Activated CD4-positive, CD25-positive, alpha-beta regulatory T cell treated with anti-CD3 and anti-CD28 coated beads, Interleukin-2, amount 50 U/mL, for 24 hours (primary cell): ENCODE results near the gene PLEKHA7.

Source experiments
- ATAC-seq, 2 donors: fragments of 150-1000 bp; cut with Tn5 transposase; one replicate each; pipeline ENCODE4 v1.10.0; 2021; ENCODE audit warnings: mild to moderate bottlenecking in 1 of 2, moderate library complexity in 1 of 2

Gene PLEKHA7

DNA sequence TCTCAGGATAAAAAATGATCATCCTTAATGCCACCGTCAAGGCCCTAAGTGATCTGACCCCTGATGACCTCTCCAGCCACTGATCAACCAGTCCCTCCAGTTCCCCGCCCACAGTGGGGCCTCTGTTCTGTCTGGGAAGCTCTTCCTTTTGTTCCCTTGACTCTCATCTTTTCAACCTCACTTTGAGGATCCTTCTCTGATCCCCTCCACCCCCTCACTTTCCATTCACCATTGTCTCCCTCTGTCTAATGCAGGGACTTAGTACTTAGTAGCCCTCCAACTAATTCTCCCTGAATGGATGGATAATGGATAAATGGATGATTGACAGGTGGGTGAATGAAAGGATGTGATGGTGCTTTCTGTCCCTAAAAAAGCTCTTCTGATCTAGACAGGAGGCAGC, 230.1 kb downstream of the PLEKHA7 start:
- no peak for ATAC-seq

DNA sequence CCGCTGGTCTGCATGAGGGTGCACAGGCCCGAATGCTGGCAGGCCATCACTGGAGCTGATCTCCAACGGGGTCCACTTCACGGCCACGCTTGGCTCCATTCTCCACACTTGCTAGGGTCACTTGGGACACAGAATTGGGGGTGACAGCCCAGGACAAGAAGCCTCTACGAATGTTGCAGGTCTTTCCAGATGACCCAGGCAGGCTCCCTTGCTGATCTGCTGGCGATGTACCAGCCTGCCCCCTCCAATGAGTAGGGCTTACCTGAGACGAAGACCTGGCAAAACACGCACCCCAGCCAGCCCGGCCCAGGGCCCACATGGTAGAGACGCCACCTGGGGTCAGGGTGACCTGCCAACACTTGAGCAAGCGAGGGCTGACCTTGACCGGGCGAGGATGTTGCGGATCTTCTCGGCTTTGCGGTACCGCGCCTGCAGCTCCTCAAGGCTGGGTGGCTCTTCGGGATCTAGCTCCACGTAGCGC, 230.9 kb downstream of the PLEKHA7 start:
- ATAC-seq = no peak

DNA sequence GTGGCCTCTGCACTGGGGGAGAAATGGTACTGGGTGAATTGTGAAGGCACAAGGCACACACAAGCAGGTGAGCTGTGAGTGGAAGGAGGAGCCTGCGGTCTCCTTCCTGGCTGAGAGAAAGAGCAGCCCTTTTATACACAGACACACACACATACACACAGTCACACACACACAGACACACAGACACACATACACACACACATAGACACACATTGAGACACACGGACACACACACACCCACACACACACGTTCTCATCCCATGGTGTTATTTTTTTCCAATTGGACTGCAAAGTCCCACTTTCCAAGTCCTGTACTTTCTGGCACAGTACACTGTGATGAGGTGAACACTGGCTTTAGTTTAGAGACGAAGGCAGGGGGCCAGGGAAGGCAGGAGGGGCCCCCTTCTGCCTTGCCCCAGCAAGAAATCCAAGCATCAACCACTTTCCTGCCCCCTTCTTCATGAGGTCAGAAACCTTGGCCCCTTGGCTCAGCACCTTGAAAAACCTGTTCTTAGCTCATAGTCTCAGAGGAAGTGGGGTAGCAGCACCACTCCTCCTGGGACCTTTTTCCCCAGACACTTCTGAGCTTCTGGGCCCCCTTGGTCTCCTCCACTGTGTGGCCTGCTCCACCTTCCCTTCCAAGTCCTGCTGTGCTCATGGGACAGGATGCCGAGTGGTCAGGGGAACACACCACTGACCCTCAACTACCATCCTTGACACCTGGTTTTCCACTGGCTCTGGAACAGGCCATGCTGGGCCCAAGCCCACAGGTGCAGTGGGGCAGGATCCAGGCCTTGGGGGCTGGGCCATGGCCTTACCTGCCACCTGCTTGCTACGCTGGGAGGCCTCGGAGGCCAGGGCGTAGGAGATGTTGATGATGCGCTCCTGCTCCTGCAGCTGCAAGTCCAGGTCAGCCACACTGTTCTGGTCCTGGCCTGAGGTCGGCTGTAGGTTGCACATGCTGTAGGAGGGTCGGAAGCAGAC, 232.0 kb downstream of the PLEKHA7 start:
- no peak for ATAC-seq

DNA sequence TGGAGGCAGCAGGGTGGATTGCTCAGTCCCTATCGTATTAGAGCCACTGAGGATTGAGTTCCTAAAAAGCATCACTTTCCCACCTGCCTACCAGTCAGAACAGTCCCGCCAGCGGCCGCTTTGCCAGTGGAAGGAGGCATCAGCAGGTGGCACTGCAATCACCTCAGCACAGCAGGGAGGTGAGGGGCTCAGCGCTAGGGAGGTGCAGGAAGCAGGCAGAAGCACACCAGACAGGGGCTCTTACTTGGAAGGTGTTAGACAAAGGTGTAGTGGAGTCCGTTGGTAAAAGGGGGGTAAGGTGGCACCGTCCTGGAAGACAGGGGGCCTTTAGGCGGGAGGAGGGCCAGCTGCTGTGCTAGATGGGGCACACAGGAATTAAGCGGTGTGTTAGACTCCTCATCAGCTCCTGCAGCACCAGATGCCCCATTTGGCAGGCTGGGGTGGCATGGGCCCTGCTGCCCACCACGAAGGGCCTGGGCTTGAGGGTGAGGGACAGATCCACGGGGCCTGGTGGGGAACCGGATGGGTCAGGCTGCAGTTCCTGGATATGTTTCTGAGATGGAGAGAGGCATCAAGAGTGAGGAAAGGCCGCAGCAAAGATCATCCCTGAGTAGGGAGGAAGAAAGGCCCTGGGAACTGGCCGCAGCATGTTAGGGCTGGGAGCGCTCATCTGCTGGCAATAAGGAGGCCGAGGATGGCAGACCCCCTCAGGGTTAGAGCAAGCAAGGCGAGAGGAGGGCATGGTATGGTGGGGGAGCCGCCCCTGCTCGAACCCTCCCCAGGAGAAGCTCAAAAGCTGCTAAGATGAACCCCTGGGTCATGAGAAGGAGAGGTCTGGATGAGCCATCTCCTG, 233.3 kb downstream of the PLEKHA7 start:
- no peak for ATAC-seq

DNA sequence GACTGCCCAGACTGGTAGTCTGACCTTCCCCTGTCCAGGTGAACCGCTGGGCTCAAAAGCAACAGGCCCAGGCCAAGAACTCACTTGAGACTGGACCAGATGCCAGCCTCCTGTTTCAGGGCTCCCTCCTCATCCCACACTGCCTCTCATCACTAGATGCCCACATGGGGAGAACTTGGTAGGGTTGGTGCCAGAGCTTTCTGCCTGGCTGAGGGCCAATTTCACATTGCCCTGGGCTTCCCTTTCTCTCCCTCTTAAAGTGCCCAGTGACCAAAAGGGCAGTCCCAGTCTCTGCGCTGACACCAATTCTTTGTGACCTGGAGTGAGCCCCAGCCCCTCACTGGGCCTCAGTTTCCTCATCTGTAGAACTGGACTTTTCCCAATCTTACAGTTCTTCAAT, 234.1 kb downstream of the PLEKHA7 start:
- ATAC-seq = no peak

DNA sequence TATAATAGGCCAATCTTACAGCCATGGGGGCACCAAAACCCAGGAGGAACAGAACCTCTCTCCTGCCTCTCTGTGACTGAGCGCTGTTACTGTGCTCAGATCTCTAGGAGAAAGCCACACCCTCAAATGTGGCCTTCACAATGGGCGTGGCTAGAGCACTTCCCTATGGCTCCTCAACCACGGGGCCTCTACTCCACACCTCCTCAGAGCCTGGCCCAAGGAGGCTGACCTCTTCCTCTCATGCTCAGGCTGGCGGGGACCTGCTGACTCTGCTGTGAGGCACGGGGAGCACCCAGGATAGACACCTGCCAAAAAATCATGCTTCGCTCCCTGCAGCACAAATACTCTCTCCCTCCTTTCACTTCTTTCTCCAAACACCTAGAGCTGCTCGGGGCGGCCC, 234.8 kb downstream of the PLEKHA7 start:
- no peak for ATAC-seq

DNA sequence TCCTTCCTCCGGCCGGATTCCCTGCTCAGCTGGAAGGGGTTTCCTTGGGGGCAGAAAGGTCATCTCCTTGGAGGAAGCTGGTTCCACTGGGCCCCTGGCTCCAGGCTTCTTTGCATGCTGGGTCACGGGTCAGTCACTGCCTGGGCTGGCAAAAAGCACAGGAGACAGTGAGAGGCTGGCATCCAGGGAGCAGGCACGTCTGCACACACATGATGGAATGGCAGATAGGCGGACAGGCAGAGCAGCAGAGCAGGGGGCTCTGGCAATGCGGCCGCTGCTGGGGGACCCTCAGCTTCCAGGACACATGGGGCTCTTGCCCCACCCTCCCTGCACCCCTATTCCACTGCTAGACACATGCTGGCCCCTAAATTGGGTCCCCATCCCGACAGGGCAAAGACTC, 235.3 kb downstream of the PLEKHA7 start:
- ATAC-seq = no peak

DNA sequence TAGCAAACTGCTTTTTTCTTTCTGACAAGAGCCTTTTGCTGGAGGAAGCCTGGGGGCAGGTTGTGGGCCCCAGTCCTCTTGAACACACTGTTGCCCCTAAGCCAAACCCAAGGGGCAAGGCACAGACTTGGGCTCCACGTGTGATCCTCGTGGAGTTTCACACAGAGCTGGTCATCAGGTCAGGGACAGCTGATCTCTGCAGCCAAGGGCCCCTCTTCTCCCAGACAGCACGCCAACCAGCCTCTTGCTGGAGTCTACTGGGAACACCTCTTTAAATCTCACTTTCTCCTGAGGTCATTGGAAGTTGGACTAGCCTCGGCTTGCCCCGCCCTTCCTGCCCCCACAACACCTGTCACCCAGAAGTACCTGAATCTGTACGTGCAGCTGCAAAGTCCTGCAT, 235.9 kb downstream of the PLEKHA7 start:
- no peak for ATAC-seq

DNA sequence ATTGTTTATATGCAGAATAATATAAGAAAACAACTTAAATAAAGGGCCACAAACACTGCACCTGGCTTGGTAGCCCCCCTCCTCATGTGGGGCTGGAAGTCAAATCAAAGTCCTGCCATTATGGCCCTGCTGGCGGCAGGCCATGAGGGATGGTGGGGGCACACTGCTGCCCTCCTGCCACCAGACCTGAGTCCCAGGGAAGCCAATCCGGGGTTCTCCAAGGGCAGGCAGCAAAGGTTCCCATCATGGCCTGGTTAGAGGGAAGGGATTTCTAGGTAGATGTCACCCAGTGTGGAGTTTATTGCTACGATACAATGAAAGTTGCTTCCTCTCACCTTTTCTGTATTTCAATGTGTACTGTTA, 236.6 kb downstream of the PLEKHA7 start:
- ATAC-seq = no peak

DNA sequence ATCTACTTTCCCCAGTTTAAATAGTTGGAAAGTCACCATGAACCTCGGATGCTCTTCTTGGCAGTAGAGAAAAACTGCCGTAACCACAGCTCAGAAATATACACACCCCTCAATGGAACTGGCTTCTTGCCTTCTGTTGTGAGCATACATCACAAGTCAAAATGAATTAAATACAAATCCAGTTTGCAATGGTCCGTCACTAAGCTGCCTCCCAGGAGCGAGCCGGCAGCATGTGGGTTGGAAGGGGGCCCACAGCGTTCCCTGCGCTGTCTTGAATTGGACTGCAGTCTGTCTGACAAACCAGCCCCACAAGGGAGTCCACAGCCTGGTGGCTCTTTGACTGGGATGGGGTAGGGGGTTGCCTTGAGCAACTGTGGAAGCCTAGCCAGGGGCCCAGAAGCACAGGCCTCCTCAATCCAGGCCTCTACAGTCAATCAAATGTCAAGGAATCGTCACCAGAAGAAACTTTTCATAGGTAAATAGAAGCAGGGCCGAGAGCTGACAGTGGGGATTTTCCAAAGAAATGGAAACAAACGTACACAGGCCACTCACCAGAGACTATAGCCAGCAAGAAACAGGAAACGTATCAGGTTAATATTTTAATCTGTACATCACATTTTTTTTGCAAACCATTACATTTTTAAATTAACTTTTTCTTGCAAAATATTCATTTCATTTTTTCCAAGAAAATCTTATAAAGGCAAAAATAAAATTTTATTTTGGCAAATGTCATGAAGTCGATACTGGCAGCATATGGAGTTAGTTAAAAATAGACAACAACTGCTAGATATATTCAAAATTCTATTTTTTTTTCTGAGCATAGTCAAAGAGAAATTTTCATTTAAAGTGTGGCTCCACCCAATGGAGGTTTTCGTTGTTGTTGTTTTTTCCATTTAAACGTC, 237.3 kb downstream of the PLEKHA7 start:
- no peak for ATAC-seq

DNA sequence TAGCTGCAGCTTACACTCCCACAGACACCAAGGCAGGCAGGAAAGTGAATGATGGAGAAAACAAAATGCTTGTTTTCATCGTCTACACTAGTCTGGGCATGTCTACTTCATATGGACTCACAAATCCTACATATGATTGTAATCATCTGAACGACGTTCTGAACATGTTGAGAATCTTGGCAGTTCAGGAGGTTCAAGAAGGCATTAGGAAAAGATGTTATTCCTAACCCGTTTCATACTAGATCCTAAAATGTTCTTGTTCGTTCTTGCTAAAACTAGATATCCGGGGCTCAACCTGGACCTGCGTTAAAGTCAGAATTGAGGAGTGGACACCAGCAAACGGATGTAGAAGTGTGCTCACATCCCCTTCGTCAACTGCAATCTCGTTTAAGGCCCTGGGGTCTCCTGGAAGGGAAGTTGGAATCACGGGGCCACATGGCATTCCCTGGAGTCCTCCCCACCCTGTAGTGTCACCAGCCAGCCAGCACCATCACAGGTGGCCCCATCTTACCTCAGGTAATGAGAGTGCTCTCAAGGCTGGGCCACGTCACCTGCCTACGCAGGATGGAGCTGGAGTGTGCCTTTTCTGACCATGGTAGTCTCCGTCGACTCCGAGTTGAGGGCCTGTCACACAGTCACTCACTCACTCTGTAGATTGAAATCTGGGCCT, 238.5 kb downstream of the PLEKHA7 start:
- no peak for ATAC-seq

DNA sequence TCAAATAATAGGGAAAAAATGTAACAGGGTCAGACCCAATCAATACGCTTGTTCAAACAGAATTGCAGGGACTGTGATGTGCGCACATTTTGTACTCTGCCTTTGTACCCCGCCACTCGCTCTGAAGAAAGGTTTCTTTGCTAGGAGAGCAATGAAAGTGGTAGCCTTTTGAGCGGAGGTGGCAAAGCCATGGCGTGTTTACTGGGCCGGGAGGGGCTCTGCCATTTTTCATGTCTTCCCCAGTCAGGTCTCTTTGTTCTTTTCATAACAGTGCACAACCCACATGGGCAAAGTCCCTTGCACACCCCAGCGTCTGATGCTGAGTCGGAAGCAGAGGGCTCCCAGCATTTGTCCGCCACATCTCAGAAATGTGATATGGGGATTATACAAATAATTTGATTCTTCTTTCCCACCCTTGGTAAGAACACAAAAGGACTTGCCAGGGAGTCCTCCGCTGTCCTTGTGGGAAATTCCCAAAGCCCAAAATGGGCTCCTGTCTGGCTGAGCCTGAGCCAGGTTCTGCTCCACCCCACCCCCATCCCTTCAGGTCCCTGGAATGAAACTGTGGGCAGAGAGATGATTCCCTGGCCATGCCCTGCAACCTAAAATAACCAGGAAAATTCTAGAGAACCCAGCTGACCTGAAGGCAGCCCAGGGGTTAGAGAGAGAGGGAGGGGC, 239.1 kb downstream of the PLEKHA7 start:
- no peak for ATAC-seq

DNA sequence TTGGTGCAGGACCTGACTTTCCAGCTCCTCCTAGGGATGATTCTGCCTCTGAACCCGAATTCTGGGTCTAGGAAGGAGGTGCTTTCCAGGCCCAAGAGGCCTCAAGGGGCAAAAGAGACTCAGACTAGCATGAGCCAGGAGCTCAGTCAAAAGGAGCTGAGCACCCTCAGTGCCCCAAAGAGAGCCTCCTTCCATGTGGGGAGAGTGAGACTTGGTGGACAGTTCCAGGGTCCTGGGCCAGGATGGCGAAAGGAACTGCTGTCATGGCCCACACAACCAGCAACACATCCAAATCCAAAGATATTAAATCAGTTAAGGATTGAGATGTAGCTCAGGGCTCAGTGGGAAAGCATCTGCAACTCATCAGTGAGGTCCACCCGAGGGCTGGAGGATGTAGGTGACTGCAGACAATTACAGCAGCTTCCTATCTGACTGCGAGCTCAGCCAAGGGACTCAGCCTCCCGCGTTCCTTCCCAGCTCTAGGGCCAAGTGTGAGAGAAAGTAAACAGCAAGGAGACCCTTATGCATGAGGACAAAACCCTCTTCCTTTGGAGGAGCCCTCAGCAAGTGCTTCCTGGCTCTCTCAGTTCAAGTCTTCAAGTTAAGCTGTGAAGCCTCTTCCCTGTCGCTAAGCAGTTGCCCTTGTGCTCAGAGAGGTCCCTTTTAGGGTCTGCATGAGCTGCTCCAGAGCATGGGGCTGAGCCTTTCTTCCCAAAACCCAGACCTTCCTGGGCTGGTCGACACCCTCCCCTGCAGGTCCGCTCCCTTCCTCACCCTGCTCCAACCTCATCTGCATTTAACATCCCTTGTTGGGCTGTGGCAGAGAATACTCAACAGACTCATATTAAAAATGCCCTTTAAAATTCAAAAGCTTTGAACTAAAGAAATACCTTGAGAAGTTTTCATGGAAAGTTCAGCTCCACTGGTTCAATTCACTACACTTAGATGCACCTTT, 240.0 kb downstream of the PLEKHA7 start:
- ATAC-seq = no peak

DNA sequence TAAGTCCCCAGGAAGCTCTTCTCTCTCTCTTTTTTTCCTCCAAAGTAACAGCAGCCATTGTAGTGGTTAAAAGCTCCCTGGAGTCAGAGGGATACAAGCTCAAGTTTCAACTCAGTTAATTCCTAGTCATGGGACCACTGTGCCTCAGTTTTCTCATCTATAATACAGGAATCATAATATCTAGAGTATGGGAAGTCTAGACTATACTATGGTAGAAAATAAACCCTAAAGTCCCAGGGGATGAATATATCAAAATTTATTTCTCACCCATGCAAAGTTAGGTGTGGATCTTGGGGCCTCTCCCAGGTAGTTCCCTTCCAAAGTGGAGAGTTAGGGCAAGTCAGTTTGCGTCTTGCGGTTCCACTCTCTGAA, 242.1 kb downstream of the PLEKHA7 start:
- ATAC-seq = no peak

DNA sequence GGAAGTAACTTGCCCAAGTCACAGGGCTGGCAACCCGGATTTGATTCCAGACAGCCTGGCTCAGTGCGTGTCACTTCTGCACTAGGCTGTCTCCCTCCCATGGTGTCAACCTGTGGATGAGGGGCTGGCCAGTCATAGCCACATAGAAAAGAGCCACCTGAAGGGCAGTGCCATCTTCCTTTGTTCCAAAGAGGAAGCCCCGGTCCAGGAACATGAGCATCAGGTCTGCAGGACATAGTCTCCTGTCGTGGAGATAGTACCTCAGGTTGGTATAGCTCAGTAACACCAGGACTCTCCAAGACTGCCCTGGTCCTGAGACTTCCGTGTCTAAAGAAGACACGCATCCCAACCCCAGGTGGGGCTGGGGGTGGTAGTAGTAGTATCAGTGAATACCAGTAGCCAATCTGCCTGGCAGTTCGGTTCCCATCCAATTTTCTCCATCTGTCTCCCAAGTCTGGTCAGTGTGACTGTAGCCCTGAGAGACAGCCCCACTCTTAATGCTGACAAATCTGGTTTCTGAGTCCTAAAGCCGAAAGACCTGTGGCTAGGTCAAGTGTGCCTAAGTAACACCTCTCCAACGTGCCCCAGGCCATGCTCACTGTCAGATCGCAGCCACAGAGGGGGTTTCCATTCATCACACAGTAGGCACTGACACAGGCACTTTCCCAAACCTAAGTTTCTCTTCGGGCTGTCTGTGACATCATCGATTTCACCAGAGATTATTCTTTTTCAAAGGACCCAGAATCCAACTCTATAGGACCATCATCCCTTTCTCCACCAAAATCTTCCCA, 242.7 kb downstream of the PLEKHA7 start:
- no peak for ATAC-seq

DNA sequence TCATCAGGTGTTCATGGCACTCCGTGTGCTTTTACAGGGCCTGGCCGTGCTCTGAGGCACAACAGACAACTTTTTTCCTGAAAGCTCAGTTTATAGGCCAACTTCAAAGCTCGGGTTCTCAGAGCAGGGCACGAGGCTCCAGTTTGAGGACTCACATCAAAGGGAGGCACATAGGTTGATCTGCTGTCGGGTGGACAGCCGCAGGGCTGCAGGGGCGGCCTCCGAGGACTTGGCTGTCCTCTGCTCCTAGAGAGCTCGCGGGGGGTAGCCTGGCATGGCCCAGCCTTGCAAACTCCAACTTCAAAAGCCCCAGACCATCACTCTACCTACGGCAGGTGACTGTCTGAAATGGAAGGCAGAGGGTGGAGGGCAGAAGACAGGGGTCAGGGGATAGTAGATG, 244.2 kb downstream of the PLEKHA7 start:
- ATAC-seq = no peak

DNA sequence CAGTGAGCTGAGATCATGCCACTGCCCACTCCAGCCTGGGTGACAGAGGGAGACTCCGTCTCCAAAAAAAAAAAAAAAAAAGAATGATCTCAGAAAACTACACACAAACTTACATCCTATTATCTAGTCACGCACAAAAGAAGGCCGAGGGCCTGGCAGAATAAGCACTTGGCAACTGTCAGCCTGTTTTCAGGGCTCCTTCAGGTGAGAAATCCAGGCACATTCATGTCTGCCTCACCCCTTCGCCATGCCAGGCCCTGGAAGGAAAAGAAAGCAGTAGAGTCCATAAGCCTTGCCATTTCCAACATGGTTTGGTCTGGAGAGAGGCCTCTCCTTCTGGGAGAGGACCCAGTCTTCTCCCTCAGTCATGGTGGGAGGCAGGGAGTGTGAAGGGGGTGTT, 244.8 kb downstream of the PLEKHA7 start:
- ATAC-seq = no peak

DNA sequence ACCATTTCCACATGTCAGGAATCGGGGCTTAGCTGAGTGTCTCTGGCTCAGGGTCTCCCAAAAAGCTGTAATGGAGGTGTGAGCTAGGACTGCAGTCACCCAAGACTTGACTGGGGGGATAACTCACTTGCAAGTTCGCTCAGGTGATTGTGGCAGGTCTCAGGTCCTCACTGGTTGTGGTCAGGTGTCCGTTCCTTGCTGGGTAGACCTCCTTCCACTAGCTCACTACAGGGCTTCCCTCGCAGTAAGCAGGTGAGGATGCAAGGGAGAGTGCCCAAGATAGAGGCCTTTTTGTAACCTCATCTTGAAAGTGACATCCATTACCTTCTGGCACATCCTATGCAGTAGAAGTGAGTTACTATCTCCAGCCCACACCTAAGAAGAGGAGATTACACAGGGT, 246.3 kb downstream of the PLEKHA7 start:
- ATAC-seq = no peak

DNA sequence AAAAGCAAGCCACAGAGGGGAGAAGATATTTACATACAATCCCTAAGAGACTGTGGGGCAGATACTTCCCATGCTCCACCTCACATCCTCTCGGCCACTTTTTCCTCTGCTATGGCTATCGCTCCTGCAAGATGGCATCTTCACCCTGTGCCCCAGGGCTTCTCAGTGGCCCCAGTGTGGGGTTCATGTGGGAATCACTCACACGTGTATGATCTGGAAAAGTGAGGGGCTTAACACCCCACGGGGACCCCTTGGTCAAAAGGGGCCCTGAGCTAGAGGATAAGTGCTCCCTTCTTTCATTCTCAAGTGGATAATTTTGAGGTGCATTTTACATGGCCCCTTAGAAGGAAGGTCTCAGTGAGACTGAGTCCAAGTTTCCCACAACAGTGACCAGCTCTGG, 247.1 kb downstream of the PLEKHA7 start:
- no peak for ATAC-seq
